GM19240 (cell line): ENCODE data around the gene SCN5A.

ENCODE experiments used
- DNase-seq: peaks from one replicate; pipeline ENCODE4 v3.0.0; 2011; ENCODE audit warnings: low spot score; ENCODE audit not compliant: insufficient read length

The SCN5A gene

GRCh38 chr3:38649500-38650247, at the start of gene SCN5A:
TSS of gene SCN5A (minus strand) at chr3:38649687. CDS start at chr3:38633307, 16,380 bp downstream.
- DNase-seq, result peak; percentile 40

GRCh38 chr3:38698760-38699159, 49.3 kb upstream of the SCN5A start:
- DNase-seq, result no peak

- DNase-seq, result no peak
These were observed 48.6 kb upstream of the SCN5A start for GRCh38 chr3:38698061-38698460.

GRCh38 chr3:38696034-38696433, 46.5 kb upstream of the SCN5A start:
- no peak for DNase-seq

- no peak for DNase-seq
These were observed 40.7 kb upstream of the SCN5A start for GRCh38 chr3:38690185-38690584.

GRCh38 chr3:38689774-38690173, 40.3 kb upstream of the SCN5A start:
- DNase-seq, result no peak

GRCh38 chr3:38689346-38689745, 39.9 kb upstream of the SCN5A start:
- no peak for DNase-seq

GRCh38 chr3:38687321-38687720, 37.8 kb upstream of the SCN5A start:
- DNase-seq, result no peak

- DNase-seq, result no peak
These were observed 35.1 kb upstream of the SCN5A start for GRCh38 chr3:38684546-38684945.

GRCh38 chr3:38669668-38670067, 20.2 kb upstream of the SCN5A start:
- DNase-seq, result no peak

- DNase-seq, result no peak
These were observed 13.1 kb upstream of the SCN5A start for GRCh38 chr3:38662544-38662943.

- no peak for DNase-seq
These were observed 9.4 kb upstream of the SCN5A start for GRCh38 chr3:38658841-38659240.

GRCh38 chr3:38657369-38657768, 7.9 kb upstream of the SCN5A start:
- DNase-seq, result no peak

GRCh38 chr3:38655708-38656300, 6.3 kb upstream of the SCN5A start:
- no peak for DNase-seq

GRCh38 chr3:38653685-38654537, 4.4 kb upstream of the SCN5A start:
- no peak for DNase-seq

GRCh38 chr3:38652934-38653333, 3.4 kb upstream of the SCN5A start:
- DNase-seq, result no peak

- DNase-seq, result peak; percentile 82
These were observed 1.8 kb upstream of the SCN5A start for GRCh38 chr3:38651153-38651789.

- DNase-seq, result no peak
These were observed 913 bp upstream of the SCN5A start for GRCh38 chr3:38650248-38650951.

GRCh38 chr3:38648659-38649499, 608 bp downstream of the SCN5A start:
- DNase-seq, result no peak

- no peak for DNase-seq
These were observed 1.3 kb downstream of the SCN5A start for GRCh38 chr3:38648024-38648658.
